HEK293 (cell line): ENCODE data around the gene SCRN2.

Experiments used
- CTCF ChIA-PET: fragments of 350-600 bp; formaldehyde crosslinking; extraction: SDS; loops from one replicate; lab custom pipeline; 2021; ENCODE audit warnings: antibody characterized with exemption; lab: Yijun Ruan, JAX
- POLR2A ChIA-PET: fragments of 300-600 bp; formaldehyde crosslinking; extraction: SDS; loops from one replicate; lab custom pipeline; 2020; ENCODE audit warnings: antibody characterized with exemption, inconsistent platforms; lab: Yijun Ruan, JAX
- H3K27ac ChIP-seq: fragments of 200-500 bp; sonication (Bioruptor generic); 2 replicates; pipeline ENCODE4 v1.5.1; 2014; ENCODE audit warnings: low read depth, low read length, control low read depth, inconsistent platforms; ENCODE audit errors: extremely low read depth
- H3K36me3 ChIP-seq, 2 experiments: fragments of 200-500 bp in 1 of 2; sonication (Bioruptor generic) in 1 of 2; 1 replicate in 1 of 2; 2 replicates in 1 of 2; pipeline ENCODE4 v1.5.1; 2014 to 2017; ENCODE audit warnings: inconsistent platforms in 2 of 2, low read length in 2 of 2; ENCODE audit not compliant: control insufficient read depth in 2 of 2, insufficient read depth in 1 of 2
- H3K4me1 ChIP-seq: fragments of 200-500 bp; sonication (Bioruptor generic); 2 replicates; pipeline ENCODE4 v1.5.1; 2014; ENCODE audit warnings: mild to moderate bottlenecking, low read length, inconsistent platforms; ENCODE audit not compliant: control insufficient read depth, insufficient read depth
- H3K4me3 ChIP-seq: 2 replicates; pipeline ENCODE4 v1.5.1; 2011; ENCODE audit warnings: low read depth, mild to moderate bottlenecking, control low read depth, low read length, moderate library complexity
- H3K9me3 ChIP-seq: fragments of 200-500 bp; sonication (Bioruptor generic); 2 replicates; pipeline ENCODE4 v1.5.1; 2014; ENCODE audit warnings: low read depth, low read length, inconsistent platforms; ENCODE audit not compliant: control insufficient read depth, insufficient read depth
- EGR2 ChIP-seq: fragments of 450-650 bp; formaldehyde crosslinking; IDR thresholded peaks from 2 replicates; pipeline ENCODE4 v1.5.1; 2016; ENCODE audit warnings: low read depth, missing biosample characterization, missing genetic modification characterization
- KLF1 ChIP-seq: fragments of 450-650 bp; formaldehyde crosslinking; IDR thresholded peaks from 2 replicates; pipeline ENCODE4 v1.5.1; 2016; ENCODE audit warnings: missing biosample characterization, missing genetic modification characterization
- OVOL3 ChIP-seq: fragments of 450-650 bp; formaldehyde crosslinking; IDR thresholded peaks from 2 replicates; pipeline ENCODE4 v1.5.1; 2016; ENCODE audit warnings: missing biosample characterization, missing genetic modification characterization
- SP2 ChIP-seq: fragments of 450-650 bp; formaldehyde crosslinking; IDR thresholded peaks from 2 replicates; pipeline ENCODE4 v1.5.1; 2016; ENCODE audit warnings: missing biosample characterization, missing genetic modification characterization
- YY2 ChIP-seq: fragments of 450-650 bp; formaldehyde crosslinking; IDR thresholded peaks from 2 replicates; pipeline ENCODE4 v1.5.1; 2016; ENCODE audit warnings: missing biosample characterization, missing genetic modification characterization
- ZFHX2 ChIP-seq: fragments of 450-650 bp; formaldehyde crosslinking; conservative IDR thresholded peaks from 2 replicates; pipeline ENCODE4 v1.5.1; 2016; ENCODE audit warnings: missing biosample characterization, missing genetic modification characterization
- ZIC2 ChIP-seq: fragments of 450-650 bp; formaldehyde crosslinking; IDR thresholded peaks from 2 replicates; pipeline ENCODE4 v1.5.1; 2016; ENCODE audit warnings: missing biosample characterization, missing genetic modification characterization
- ZNF266 ChIP-seq: fragments of 450-650 bp; formaldehyde crosslinking; IDR thresholded peaks from 2 replicates; pipeline ENCODE4 v1.5.1; 2016; ENCODE audit warnings: missing biosample characterization, missing genetic modification characterization, low read depth
- ZNF335 ChIP-seq: fragments of 450-650 bp; formaldehyde crosslinking; conservative IDR thresholded peaks from 2 replicates; pipeline ENCODE4 v1.5.1; 2016; ENCODE audit warnings: missing biosample characterization, missing genetic modification characterization
- ZNF391 ChIP-seq: fragments of 450-650 bp; formaldehyde crosslinking; IDR thresholded peaks from 2 replicates; pipeline ENCODE4 v1.5.1; 2016; ENCODE audit warnings: low read depth, missing biosample characterization, missing genetic modification characterization, borderline replicate concordance
- ZNF677 ChIP-seq: fragments of 450-650 bp; IDR thresholded peaks from 2 replicates; pipeline ENCODE4 v1.5.0; 2018; ENCODE audit warnings: missing biosample characterization, mild to moderate bottlenecking, missing genetic modification characterization, moderate library complexity
- TF ChIP-seq, protein P1 (sequence below): fragments of 450-650 bp; formaldehyde crosslinking; IDR thresholded peaks from 2 replicates; pipeline ENCODE4 v1.5.1; 2016; ENCODE audit warnings: missing biosample characterization, missing genetic modification characterization
- TF ChIP-seq, protein P2 (sequence below): fragments of 450-650 bp; formaldehyde crosslinking; IDR thresholded peaks from 2 replicates; pipeline ENCODE4 v1.5.1; 2016; ENCODE audit warnings: missing biosample characterization, missing genetic modification characterization
- TF ChIP-seq, protein P3 (sequence below): fragments of 450-650 bp; IDR thresholded peaks from 2 replicates; pipeline ENCODE4 v1.5.1; 2018; ENCODE audit warnings: missing biosample characterization, missing genetic modification characterization
- TF ChIP-seq, protein P4 (sequence below): fragments of 450-650 bp; formaldehyde crosslinking; IDR thresholded peaks from 2 replicates; pipeline ENCODE4 v1.5.1; 2016; ENCODE audit warnings: missing biosample characterization, missing genetic modification characterization, low read depth
- TF ChIP-seq, protein P5 (sequence below): fragments of 450-650 bp; formaldehyde crosslinking; IDR thresholded peaks from 2 replicates; pipeline ENCODE4 v1.5.1; 2016; ENCODE audit warnings: missing biosample characterization, missing genetic modification characterization, borderline replicate concordance

SCRN2 gene

DNA sequence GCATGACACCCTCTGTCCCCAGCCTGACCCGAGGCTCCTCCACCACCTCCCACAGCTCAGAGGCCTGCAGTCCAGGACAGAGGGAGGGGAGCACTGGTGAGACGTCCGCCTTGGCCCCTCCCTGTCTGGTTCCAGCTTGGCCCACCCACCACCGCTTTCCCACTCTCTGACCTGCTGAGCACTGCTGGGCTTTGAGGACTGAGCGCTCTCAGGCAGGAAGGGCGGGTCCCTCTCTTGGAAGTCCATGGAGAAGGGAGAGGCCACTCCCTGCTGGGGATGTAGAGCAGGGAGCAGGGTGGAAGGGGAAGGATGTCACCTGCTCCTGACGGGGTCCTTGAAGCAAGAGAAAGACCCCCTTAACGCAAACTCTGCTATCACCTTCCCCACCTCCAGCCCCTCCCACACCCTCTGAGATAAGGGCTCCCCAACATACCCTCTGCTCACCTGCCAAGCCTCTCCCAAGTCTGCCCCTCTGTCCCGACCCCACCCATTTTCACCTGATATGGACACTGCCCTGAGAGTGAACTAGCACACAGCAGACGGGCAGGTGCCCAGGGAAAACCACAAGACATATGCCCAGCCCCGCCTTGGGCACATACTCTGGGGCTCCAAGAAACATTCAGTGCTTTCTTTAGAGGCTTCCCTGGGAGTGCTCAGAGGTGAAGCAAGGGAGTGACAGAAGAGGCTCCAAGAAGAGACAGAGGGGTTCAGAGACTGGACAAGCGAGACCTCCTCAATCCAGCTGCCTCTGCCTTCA is 20.9 kb downstream of the SCRN2 start:
- POLR2A ChIA-PET, result interaction anchor here (1.8 kb wide), 1 partner anchor 11 kb away, joined by 10 read pairs; the partner anchor contains the start of genes LRRC46 and MRPL10
- peaks cover 3% of the 10 kb centered on the region for H3K4me1 ChIP-seq
- H3K27ac ChIP-seq, result no peak overlapping the region
- CTCF ChIA-PET, result interaction anchor here (0.5 to 2.8 kb wide), 2 partner anchors 69 to 320 kb away, joined by 3 to 10 read pairs; no protein-coding TSS in a partner anchor
- H3K4me3 ChIP-seq, result no peak overlapping the region
- peaks cover 3 to 63% of the 10 kb centered on the region in 2 experiments; a peak in 2 of 3 replicates for H3K36me3 ChIP-seq
- TF ChIP-seq ZNF266 (tag by site-specific recombination), result no peak
- TF ChIP-seq, protein P1, sequence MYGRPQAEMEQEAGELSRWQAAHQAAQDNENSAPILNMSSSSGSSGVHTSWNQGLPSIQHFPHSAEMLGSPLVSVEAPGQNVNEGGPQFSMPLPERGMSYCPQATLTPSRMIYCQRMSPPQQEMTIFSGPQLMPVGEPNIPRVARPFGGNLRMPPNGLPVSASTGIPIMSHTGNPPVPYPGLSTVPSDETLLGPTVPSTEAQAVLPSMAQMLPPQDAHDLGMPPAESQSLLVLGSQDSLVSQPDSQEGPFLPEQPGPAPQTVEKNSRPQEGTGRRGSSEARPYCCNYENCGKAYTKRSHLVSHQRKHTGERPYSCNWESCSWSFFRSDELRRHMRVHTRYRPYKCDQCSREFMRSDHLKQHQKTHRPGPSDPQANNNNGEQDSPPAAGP (tag by site-specific recombination), result peak; percentile 29; the same call in 1 of the 2 replicates
- peak; percentile 17; the same call in 1 of the 2 replicates for TF ChIP-seq ZFHX2 (tag by site-specific recombination)
- peak; percentile 29; the same call in 1 of the 2 replicates for TF ChIP-seq ZIC2 (tag by site-specific recombination)
- TF ChIP-seq EGR2, result 0 out of 2 replicates have a peak, but pooled peaks have one; percentile 31
- peak; percentile 86 for TF ChIP-seq KLF1
- peak; percentile 33; the same call in 1 of the 2 replicates for TF ChIP-seq SP2 (tag by site-specific recombination)
- TF ChIP-seq YY2 (tag by site-specific recombination), result no peak
- TF ChIP-seq, protein P2, sequence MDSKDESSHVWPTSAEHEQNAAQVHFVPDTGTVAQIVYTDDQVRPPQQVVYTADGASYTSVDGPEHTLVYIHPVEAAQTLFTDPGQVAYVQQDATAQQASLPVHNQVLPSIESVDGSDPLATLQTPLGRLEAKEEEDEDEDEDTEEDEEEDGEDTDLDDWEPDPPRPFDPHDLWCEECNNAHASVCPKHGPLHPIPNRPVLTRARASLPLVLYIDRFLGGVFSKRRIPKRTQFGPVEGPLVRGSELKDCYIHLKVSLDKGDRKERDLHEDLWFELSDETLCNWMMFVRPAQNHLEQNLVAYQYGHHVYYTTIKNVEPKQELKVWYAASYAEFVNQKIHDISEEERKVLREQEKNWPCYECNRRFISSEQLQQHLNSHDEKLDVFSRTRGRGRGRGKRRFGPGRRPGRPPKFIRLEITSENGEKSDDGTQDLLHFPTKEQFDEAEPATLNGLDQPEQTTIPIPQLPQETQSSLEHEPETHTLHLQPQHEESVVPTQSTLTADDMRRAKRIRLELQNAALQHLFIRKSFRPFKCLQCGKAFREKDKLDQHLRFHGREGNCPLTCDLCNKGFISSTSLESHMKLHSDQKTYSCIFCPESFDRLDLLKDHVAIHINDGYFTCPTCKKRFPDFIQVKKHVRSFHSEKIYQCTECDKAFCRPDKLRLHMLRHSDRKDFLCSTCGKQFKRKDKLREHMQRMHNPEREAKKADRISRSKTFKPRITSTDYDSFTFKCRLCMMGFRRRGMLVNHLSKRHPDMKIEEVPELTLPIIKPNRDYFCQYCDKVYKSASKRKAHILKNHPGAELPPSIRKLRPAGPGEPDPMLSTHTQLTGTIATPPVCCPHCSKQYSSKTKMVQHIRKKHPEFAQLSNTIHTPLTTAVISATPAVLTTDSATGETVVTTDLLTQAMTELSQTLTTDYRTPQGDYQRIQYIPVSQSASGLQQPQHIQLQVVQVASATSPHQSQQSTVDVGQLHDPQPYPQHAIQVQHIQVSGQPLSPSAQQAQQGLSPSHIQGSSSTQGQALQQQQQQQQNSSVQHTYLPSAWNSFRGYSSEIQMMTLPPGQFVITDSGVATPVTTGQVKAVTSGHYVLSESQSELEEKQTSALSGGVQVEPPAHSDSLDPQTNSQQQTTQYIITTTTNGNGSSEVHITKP (tag by site-specific recombination), result peak; percentile 41
- TF ChIP-seq, protein P3, sequence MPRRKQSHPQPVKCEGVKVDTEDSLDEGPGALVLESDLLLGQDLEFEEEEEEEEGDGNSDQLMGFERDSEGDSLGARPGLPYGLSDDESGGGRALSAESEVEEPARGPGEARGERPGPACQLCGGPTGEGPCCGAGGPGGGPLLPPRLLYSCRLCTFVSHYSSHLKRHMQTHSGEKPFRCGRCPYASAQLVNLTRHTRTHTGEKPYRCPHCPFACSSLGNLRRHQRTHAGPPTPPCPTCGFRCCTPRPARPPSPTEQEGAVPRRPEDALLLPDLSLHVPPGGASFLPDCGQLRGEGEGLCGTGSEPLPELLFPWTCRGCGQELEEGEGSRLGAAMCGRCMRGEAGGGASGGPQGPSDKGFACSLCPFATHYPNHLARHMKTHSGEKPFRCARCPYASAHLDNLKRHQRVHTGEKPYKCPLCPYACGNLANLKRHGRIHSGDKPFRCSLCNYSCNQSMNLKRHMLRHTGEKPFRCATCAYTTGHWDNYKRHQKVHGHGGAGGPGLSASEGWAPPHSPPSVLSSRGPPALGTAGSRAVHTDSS (tag by site-specific recombination), result no peak
- no peaks in the 10 kb centered on the region for H3K9me3 ChIP-seq

DNA sequence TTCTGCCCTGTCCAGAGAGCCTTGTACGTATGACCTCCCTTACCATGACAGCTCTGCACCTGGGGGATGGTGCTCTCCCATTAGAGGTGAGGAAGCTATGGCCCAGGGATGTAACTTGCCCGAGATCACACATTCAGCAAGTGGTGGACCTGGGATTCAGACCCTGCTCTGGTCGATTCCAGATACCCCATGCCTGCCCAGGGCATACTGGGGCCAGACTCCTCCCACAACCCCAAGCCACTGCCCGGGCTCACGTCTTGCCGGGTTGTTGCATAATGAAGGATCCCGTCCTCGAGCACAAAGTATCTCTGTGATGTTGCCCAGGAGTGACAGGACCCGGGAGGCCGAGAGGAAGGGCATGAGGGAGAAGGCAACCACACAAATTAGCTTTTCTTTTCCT is 21.6 kb downstream of the SCRN2 start:
- Histone ChIP-seq H3K4me3 (no peak overlapping the region), H3K36me3 (peaks cover 0 to 67% of the 10 kb centered on the region in 2 experiments; a peak in 2 of 3 replicates), H3K27ac (no peak overlapping the region), H3K9me3 (no peaks in the 10 kb centered on the region), H3K4me1 (peaks cover 3% of the 10 kb centered on the region)
- ChIA-PET CTCF (no interaction called here), POLR2A (interaction anchor here (1.8 kb wide), 1 partner anchor 12 kb away, joined by 10 read pairs; the partner anchor contains the start of genes LRRC46 and MRPL10)
- no peak for TF ChIP-seq ZNF677 (tag by site-specific recombination)
- TF ChIP-seq, protein P4, sequence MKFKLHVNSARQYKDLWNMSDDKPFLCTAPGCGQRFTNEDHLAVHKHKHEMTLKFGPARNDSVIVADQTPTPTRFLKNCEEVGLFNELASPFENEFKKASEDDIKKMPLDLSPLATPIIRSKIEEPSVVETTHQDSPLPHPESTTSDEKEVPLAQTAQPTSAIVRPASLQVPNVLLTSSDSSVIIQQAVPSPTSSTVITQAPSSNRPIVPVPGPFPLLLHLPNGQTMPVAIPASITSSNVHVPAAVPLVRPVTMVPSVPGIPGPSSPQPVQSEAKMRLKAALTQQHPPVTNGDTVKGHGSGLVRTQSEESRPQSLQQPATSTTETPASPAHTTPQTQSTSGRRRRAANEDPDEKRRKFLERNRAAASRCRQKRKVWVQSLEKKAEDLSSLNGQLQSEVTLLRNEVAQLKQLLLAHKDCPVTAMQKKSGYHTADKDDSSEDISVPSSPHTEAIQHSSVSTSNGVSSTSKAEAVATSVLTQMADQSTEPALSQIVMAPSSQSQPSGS (tag by site-specific recombination), result no peak
- no peak for TF ChIP-seq ZNF335 (tag by site-specific recombination)
- TF ChIP-seq OVOL3 (tag by site-specific recombination), result no peak
- TF ChIP-seq, protein P5, sequence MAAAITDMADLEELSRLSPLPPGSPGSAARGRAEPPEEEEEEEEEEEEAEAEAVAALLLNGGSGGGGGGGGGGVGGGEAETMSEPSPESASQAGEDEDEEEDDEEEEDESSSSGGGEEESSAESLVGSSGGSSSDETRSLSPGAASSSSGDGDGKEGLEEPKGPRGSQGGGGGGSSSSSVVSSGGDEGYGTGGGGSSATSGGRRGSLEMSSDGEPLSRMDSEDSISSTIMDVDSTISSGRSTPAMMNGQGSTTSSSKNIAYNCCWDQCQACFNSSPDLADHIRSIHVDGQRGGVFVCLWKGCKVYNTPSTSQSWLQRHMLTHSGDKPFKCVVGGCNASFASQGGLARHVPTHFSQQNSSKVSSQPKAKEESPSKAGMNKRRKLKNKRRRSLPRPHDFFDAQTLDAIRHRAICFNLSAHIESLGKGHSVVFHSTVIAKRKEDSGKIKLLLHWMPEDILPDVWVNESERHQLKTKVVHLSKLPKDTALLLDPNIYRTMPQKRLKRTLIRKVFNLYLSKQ (tag by site-specific recombination), result no peak
- TF ChIP-seq ZNF391, result no peak
